Measurements from ENCODE around the gene WDR86. TPM values are rescaled to one million over a fixed set of nuclear protein-coding genes. Genes with fewer than 3 reads are reported as not detected.

Gene WDR86
- total RNA-seq, 1 experiment from 2014 or later: 7.7 TPM

GRCh38 chr7:151448261-151449252 lies 38.7 kb upstream of the WDR86 start:
- no peaks in the 10 kb centered on the region for H4K20me1 ChIP-seq (ENCODE audit: insufficient read depth)
- H3K9me2 ChIP-seq (ENCODE audit: insufficient read depth): no peaks in the 10 kb centered on the region
- H3K27me3 ChIP-seq (ENCODE audit: insufficient read depth, low read depth): no peaks in the 10 kb centered on the region
- no TSS peak for BruUV-seq (replicated peaks)
- H3K79me2 ChIP-seq (ENCODE audit: low read depth): no peaks in the 10 kb centered on the region
- CTCF ChIA-PET: interaction anchor here (0.6 to 2.6 kb wide), 7 partner anchors 12 to 378 kb away, joined by 3 to 16 read pairs (median 3); no protein-coding TSS in a partner anchor
- peak overlapping the region; percentile 79 for H3K4me2 ChIP-seq
- peak; percentile 43 to 77 for DNase-seq
- H3K4me3 ChIP-seq: peak overlapping the region; percentile 53
- POLR2A ChIA-PET (ENCODE audit: unreplicated experiment): no interaction called here
- H3K36me3 ChIP-seq (ENCODE audit: low read depth): no peaks in the 10 kb centered on the region
- peak overlapping the region; percentile 86; the same call in 1 of the 2 replicates for H2AFZ ChIP-seq
- H3F3A ChIP-seq (ENCODE audit: insufficient read depth, low read depth): no peaks in the 10 kb centered on the region
- no peak overlapping the region for H3K27ac ChIP-seq
- intact Hi-C loops (cut with micrococcal nuclease; ENCODE audit: unreplicated experiment): loop anchor here (1.0 to 5.0 kb wide), 4 partner anchors 20 to 309 kb away; no protein-coding TSS in a partner anchor
- peak; percentile 83 for TF ChIP-seq CTCF (conservative IDR thresholded peaks at IDR 0.05)
- TF ChIP-seq EZH2 (IDR thresholded peaks at IDR 0.05; ENCODE audit: low read depth): no peak
- H3K9me3 ChIP-seq (ENCODE audit: insufficient read depth, low read depth): no peaks in the 10 kb centered on the region
- H3K4me1 ChIP-seq (replicated peaks; ENCODE audit: insufficient read depth): no peaks in the 10 kb centered on the region

GRCh38 chr7:151447901-151448260 lies 38.0 kb upstream of the WDR86 start:
- CTCF ChIA-PET: interaction anchor here (0.6 to 2.6 kb wide), 6 partner anchors 11 to 537 kb away, joined by 3 to 16 read pairs (median 3); no protein-coding TSS in a partner anchor
- Histone ChIP-seq H3K9me2 (ENCODE audit: insufficient read depth) (no peaks in the 10 kb centered on the region), H2AFZ (no peak overlapping the region), H3K4me1 (replicated peaks; ENCODE audit: insufficient read depth) (no peaks in the 10 kb centered on the region), H3K4me3 (no peak overlapping the region), H3K4me2 (no peak overlapping the region), H3K27ac (no peak overlapping the region), H4K20me1 (ENCODE audit: insufficient read depth) (no peaks in the 10 kb centered on the region), H3K27me3 (ENCODE audit: insufficient read depth, low read depth) (no peaks in the 10 kb centered on the region), H3K9me3 (ENCODE audit: insufficient read depth, low read depth) (no peaks in the 10 kb centered on the region), H3K79me2 (ENCODE audit: low read depth) (no peaks in the 10 kb centered on the region), H3K36me3 (ENCODE audit: low read depth) (no peaks in the 10 kb centered on the region), H3F3A (ENCODE audit: insufficient read depth, low read depth) (no peaks in the 10 kb centered on the region)
- POLR2A ChIA-PET (ENCODE audit: unreplicated experiment): no interaction called here
- TF ChIP-seq EZH2 (IDR thresholded peaks at IDR 0.05; ENCODE audit: low read depth): no peak
- intact Hi-C loops (cut with micrococcal nuclease; ENCODE audit: unreplicated experiment): loop anchor here (1.0 to 5.0 kb wide), 4 partner anchors 20 to 309 kb away; no protein-coding TSS in a partner anchor
- no TSS peak for BruUV-seq (replicated peaks)
- no peak for DNase-seq

GRCh38 chr7:151447312-151447711 lies 37.5 kb upstream of the WDR86 start:
- H3K27me3 ChIP-seq (ENCODE audit: insufficient read depth, low read depth): no peaks in the 10 kb centered on the region
- intact Hi-C loops (cut with micrococcal nuclease; ENCODE audit: unreplicated experiment): loop anchor here (5.0 kb wide), 1 partner anchor 310 kb away; no protein-coding TSS in a partner anchor
- CTCF ChIA-PET: interaction anchor here (0.6 to 2.6 kb wide), 3 partner anchors 61 to 537 kb away, joined by 3 to 16 read pairs (median 3); no protein-coding TSS in a partner anchor
- no peaks in the 10 kb centered on the region for H3K9me2 ChIP-seq (ENCODE audit: insufficient read depth)
- no peaks in the 10 kb centered on the region for H3K79me2 ChIP-seq (ENCODE audit: low read depth)
- H4K20me1 ChIP-seq (ENCODE audit: insufficient read depth): no peaks in the 10 kb centered on the region
- H2AFZ ChIP-seq: no peak overlapping the region
- no peaks in the 10 kb centered on the region for H3F3A ChIP-seq (ENCODE audit: insufficient read depth, low read depth)
- POLR2A ChIA-PET (ENCODE audit: unreplicated experiment): no interaction called here
- BruUV-seq (replicated peaks): no TSS peak
- H3K9me3 ChIP-seq (ENCODE audit: insufficient read depth, low read depth): no peaks in the 10 kb centered on the region
- TF ChIP-seq EZH2 (IDR thresholded peaks at IDR 0.05; ENCODE audit: low read depth): no peak
- TF ChIP-seq CTCF (conservative IDR thresholded peaks at IDR 0.05): no peak
- H3K36me3 ChIP-seq (ENCODE audit: low read depth): no peaks in the 10 kb centered on the region
- no peak overlapping the region for H3K4me3 ChIP-seq
- H3K4me2 ChIP-seq: no peak overlapping the region
- no peak overlapping the region for H3K27ac ChIP-seq
- no peak for DNase-seq
- no peaks in the 10 kb centered on the region for H3K4me1 ChIP-seq (replicated peaks; ENCODE audit: insufficient read depth)
